Spleen (tissue), 7 donors: Measurements from ENCODE around the gene SLIRP.

Source experiments
- CTCF ChIP-seq, 11 experiments: fragments of 200-600 bp in 7 of 11; fragments of 450-650 bp in 4 of 11; sonication (generic) in 4 of 11; IDR thresholded peaks in 8 of 11; conservative IDR thresholded peaks in 3 of 11; 1 replicate in 7 of 11; 2 replicates in 4 of 11; pipeline versions ENCODE4 v1.4.0 to v1.8.0; 2016 to 2021; ENCODE audit warnings: antibody characterized with exemption in 11 of 11, inconsistent platforms in 4 of 11, mild to moderate bottlenecking in 1 of 11
- POLR2A ChIP-seq, 3 donors: fragments of 450-650 bp; IDR thresholded peaks; one replicate each; pipeline ENCODE4 v1.5.1; 2017; ENCODE audit warnings: antibody characterized with exemption in 3 of 3, mild to moderate bottlenecking in 1 of 3
- donor health status: DM: no; HTN: no; CAD: no; lungs with moderate emphysema.
- donor health status: DM: no; HTN: no; CAD: no.
- donor health status: DM: no; HTN: no; CAD: no.

DNA sequence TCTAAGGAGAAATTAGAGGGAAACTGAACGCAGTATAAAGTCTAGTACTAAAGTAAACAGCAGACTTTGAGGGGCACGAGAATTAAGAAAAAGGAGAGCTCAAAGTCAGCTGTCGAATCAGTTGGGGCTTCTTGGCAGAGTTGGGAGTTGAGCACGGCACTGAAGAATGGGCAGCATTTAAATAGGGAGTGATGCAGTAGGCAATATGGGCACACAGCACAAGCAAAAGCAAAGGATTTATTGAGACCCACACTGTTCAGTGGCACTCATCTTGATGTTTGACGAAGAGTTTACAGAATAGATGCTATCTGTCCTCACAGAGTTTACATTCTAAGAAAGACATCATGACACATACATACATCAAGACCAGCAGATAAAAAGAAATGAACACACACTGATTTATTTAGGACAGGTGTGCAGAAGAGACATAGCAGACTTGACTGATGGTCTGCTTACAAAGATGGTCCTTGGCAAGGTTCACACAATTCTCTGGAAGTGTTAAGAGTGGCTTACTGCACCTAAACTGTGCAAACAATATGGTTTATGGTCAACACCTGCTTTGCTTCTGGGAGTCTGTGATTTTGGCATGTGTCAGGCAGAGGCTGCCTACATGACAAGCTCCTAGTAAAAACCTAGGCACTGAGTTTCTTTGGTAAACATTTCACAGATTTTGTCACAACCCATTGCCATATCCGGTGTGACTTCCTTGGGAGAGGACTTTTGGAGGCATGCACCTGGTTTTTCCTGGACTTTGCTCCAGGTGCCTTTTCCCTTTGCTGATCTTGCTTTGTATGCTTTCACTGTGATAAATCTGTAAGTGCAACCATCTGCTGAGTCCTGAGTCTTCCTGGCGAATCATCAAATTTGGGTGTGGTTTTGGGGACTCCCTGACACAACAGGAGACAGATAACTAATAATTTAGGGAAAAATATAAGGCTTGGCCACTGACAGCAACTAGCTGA, 26.4 kb upstream of the SLIRP start:
- no peak for TF ChIP-seq CTCF (IDR thresholded peaks at IDR 0.05 in 8 of 11, conservative IDR thresholded peaks at IDR 0.05 in 3 of 11)
- no peak for TF ChIP-seq POLR2A (IDR thresholded peaks at IDR 0.05)
